Panc1 (cell line): ENCODE data around the gene TPM4. TPM values are rescaled to one million over a fixed set of nuclear protein-coding genes. Genes with fewer than 3 reads are reported as not detected.
A peak's percentile ranks its signal among the peaks of the same experiment; 100 is the strongest.

Experiments used
- ATAC-seq: fragments of 200-7000 bp; cut with Tn5 transposase; 2 replicates; pipeline ENCODE4 v1.9.1; 2020; ENCODE audit warnings: mild to moderate bottlenecking, moderate library complexity
- BruUV-seq: library from RNA; stranded (reverse); fragments of 400-500 nt; replicated peaks from 2 replicates; lab custom pipeline; 2021; lab: Mats Ljungman, UMichigan
- CTCF ChIA-PET: fragments of 300-600 bp; sonication (Branson Sonifier 250); formaldehyde crosslinking; loops from one replicate; lab custom pipeline; 2022; ENCODE audit warnings: antibody characterized with exemption; lab: Charles Lee
- POLR2A ChIA-PET: fragments of 300-600 bp; sonication (Branson Sonifier 250); formaldehyde crosslinking; loops from one replicate; lab custom pipeline; 2022; ENCODE audit warnings: antibody characterized with exemption; lab: Charles Lee
- DNase-seq: peaks from one replicate; pipeline ENCODE4 v3.0.0-alpha.2; 2010; ENCODE audit warnings: low read depth, low spot score
- H3K27ac ChIP-seq: 2 replicates; pipeline ENCODE4 v1.5.1; 2011; ENCODE audit warnings: mild to moderate bottlenecking, low read length, inconsistent platforms
- H3K27me3 ChIP-seq: fragments of 200-500 bp; sonication (Bioruptor generic); 2 replicates; pipeline ENCODE4 v1.6.0; 2014; ENCODE audit warnings: low read length, inconsistent platforms; ENCODE audit not compliant: control insufficient read depth, insufficient read depth
- H3K36me3 ChIP-seq: fragments of 200-500 bp; sonication (Bioruptor generic); 2 replicates; pipeline ENCODE4 v1.5.1; 2014; ENCODE audit warnings: inconsistent platforms, mild to moderate bottlenecking, low read length, moderate library complexity; ENCODE audit not compliant: control insufficient read depth, insufficient read depth
- H3K4me1 ChIP-seq: 2 replicates; pipeline ENCODE4 v1.5.1; 2011; ENCODE audit warnings: inconsistent platforms, mild to moderate bottlenecking, low read length, moderate library complexity; ENCODE audit not compliant: control insufficient read depth, insufficient read depth
- H3K4me3 ChIP-seq, 2 experiments: 2 replicates each; pipeline ENCODE4 v1.5.1; 2011 to 2012; ENCODE audit warnings: low read depth in 2 of 2, low read length in 2 of 2, mild to moderate bottlenecking in 2 of 2, inconsistent platforms in 1 of 2, moderate library complexity in 1 of 2
- H3K9me3 ChIP-seq: fragments of 200-500 bp; sonication (Bioruptor generic); 2 replicates; pipeline ENCODE4 v1.5.1; 2014; ENCODE audit warnings: low read depth, mild to moderate bottlenecking, inconsistent platforms, low read length, moderate library complexity; ENCODE audit not compliant: control insufficient read depth, insufficient read depth
- POLR2AphosphoS5 ChIP-seq: IDR thresholded peaks from 2 replicates; pipeline ENCODE4 v1.6.1; 2012; ENCODE audit warnings: mild to moderate bottlenecking, low read depth, low read length, moderate library complexity
- SIN3A ChIP-seq: IDR thresholded peaks from 2 replicates; pipeline ENCODE4 v1.6.1; 2012; ENCODE audit warnings: low read depth, mild to moderate bottlenecking, low read length, moderate library complexity, borderline replicate concordance; ENCODE audit not compliant: insufficient read depth
- TCF7L2 ChIP-seq: IDR thresholded peaks from 2 replicates; pipeline ENCODE4 v1.6.1; 2011; ENCODE audit warnings: mild to moderate bottlenecking, low read depth, low read length, inconsistent platforms
- in situ Hi-C: cut with HindIII; loops from 2 replicates; pipeline ENCODE4 v1.10.0; 2016; ENCODE audit warnings: low sequenced_read_pairs, low pct_unique_long_range_greater_than_20kb
- intact Hi-C: fragments of 100-400 bp; cut with micrococcal nuclease; formaldehyde crosslinking; loops from one replicate; pipeline ENCODE4 v1.10.0; 2022; ENCODE audit not compliant: unreplicated experiment
- total RNA-seq: library from RNA; stranded (reverse); gene quantifications from one replicate; pipeline ENCODE4 v1.2.1, GENCODE V29; 2021; ENCODE audit not compliant: unreplicated experiment
- TF ChIP-seq, protein P1 (sequence below): fragments of 450-650 bp; IDR thresholded peaks from 2 replicates; pipeline ENCODE4 v1.5.1; 2017; ENCODE audit warnings: mild to moderate bottlenecking
- TF ChIP-seq, protein P2 (sequence below), 2 experiments: IDR thresholded peaks; 2 replicates each; pipeline ENCODE4 v1.6.1; 2011 to 2012; ENCODE audit warnings: low read depth in 2 of 2, control low read depth in 1 of 2, low read length in 1 of 2, mild to moderate bottlenecking in 1 of 2, moderate library complexity in 1 of 2; ENCODE audit not compliant: insufficient read depth in 1 of 2

TPM4 gene
- total RNA-seq, 1 experiment from 2014 or later = 165 TPM

DNA sequence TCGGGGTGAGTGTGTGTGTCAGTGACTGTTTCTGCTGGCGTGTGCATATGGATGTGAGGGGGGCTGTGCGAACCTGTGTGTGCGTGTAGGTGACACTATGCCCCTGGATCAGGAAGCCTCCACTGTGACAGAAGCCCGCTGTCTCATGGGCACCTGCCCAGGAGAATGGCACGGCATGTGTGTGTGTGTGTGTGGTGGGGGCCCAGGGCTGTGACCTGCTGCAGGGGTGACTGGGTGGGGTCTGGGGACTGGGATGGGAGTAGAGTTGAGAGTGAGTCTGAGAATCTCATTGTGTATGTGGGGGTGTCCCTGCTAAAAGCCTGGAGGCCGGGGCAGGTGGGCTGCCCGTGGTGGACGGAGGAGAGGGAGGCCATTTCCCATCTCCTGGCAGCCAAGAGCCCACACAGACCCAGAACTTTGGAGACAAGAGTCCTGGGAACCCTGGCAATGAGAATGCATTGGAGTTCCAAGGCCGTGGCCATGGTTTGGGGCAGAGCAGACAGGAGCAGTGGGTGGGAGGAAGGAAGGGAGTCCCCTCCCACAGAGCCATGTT, 6.4 kb upstream of the TPM4 start:
- in situ Hi-C loops (no loop called here), intact Hi-C loops (no loop called here)
- no peaks in the 10 kb centered on the region for H3K27me3 ChIP-seq
- BruUV-seq = no TSS peak
- POLR2A ChIA-PET = no interaction called here
- H3K36me3 ChIP-seq = peaks cover 3% of the 10 kb centered on the region; the same call in 1 of the 2 replicates
- ATAC-seq (peak; percentile 39), DNase-seq (no peak)
- no peaks in the 10 kb centered on the region for H3K9me3 ChIP-seq
- CTCF ChIA-PET = interaction anchor here (0.6 kb wide), 1 partner anchor 13 kb away, joined by 8 read pairs; no protein-coding TSS in a partner anchor
- H3K4me1 ChIP-seq = peaks cover 11% of the 10 kb centered on the region
- H3K4me3 ChIP-seq = peak overlapping the region in 1 of 2 experiments; percentile 1; a peak in 1 of 4 replicates
- H3K27ac ChIP-seq = peak overlapping the region; percentile 54; the same call in 1 of the 2 replicates
- no peak for TF ChIP-seq POLR2AphosphoS5
- TF ChIP-seq SIN3A = no peak
- TF ChIP-seq, protein P1, sequence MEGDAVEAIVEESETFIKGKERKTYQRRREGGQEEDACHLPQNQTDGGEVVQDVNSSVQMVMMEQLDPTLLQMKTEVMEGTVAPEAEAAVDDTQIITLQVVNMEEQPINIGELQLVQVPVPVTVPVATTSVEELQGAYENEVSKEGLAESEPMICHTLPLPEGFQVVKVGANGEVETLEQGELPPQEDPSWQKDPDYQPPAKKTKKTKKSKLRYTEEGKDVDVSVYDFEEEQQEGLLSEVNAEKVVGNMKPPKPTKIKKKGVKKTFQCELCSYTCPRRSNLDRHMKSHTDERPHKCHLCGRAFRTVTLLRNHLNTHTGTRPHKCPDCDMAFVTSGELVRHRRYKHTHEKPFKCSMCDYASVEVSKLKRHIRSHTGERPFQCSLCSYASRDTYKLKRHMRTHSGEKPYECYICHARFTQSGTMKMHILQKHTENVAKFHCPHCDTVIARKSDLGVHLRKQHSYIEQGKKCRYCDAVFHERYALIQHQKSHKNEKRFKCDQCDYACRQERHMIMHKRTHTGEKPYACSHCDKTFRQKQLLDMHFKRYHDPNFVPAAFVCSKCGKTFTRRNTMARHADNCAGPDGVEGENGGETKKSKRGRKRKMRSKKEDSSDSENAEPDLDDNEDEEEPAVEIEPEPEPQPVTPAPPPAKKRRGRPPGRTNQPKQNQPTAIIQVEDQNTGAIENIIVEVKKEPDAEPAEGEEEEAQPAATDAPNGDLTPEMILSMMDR = no peak
- TF ChIP-seq TCF7L2 = no peak
- TF ChIP-seq, protein P2, sequence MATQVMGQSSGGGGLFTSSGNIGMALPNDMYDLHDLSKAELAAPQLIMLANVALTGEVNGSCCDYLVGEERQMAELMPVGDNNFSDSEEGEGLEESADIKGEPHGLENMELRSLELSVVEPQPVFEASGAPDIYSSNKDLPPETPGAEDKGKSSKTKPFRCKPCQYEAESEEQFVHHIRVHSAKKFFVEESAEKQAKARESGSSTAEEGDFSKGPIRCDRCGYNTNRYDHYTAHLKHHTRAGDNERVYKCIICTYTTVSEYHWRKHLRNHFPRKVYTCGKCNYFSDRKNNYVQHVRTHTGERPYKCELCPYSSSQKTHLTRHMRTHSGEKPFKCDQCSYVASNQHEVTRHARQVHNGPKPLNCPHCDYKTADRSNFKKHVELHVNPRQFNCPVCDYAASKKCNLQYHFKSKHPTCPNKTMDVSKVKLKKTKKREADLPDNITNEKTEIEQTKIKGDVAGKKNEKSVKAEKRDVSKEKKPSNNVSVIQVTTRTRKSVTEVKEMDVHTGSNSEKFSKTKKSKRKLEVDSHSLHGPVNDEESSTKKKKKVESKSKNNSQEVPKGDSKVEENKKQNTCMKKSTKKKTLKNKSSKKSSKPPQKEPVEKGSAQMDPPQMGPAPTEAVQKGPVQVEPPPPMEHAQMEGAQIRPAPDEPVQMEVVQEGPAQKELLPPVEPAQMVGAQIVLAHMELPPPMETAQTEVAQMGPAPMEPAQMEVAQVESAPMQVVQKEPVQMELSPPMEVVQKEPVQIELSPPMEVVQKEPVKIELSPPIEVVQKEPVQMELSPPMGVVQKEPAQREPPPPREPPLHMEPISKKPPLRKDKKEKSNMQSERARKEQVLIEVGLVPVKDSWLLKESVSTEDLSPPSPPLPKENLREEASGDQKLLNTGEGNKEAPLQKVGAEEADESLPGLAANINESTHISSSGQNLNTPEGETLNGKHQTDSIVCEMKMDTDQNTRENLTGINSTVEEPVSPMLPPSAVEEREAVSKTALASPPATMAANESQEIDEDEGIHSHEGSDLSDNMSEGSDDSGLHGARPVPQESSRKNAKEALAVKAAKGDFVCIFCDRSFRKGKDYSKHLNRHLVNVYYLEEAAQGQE (IDR thresholded peaks at IDR 0.05; ENCODE audit: insufficient read depth in 1 of 2, low read depth in 2 of 2, low read length in 1 of 2) = no peak

DNA sequence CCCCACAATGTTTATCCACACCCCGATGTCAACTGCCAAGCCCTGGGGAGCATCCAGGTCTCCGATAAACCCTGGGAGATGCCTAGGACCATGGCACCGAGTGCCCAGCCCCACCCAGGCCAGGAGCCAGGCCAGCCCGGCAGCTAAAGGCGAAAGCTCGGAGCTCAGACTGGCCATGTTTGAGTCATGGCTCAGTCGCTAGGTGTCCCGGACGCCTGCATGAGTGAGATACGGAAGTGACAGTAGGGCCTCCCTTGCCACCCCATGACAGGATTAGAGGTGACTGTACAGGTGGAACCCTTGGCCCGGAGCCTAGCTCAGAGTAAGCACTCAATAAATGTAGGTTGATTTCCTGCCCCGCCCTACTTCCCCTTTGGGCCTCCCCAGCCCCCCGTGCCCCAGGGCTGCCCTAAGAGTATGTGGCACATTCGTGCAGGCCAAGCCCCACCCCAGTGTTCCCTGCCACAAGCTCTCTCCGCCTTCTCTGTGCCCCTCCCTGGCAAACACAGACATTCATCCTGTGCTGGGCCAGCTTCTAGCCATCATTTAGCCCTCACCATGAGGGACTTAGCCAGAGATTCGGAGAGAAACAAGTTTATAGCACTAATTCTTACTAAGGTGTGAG, 5.8 kb upstream of the TPM4 start:
- Histone ChIP-seq H3K27me3 (no peaks in the 10 kb centered on the region), H3K27ac (peak overlapping the region; percentile 54; the same call in 1 of the 2 replicates), H3K9me3 (no peaks in the 10 kb centered on the region), H3K4me3 (peak overlapping the region in 1 of 2 experiments; percentile 1; a peak in 1 of 4 replicates), H3K4me1 (peaks cover 11% of the 10 kb centered on the region), H3K36me3 (peaks cover 3% of the 10 kb centered on the region; the same call in 1 of the 2 replicates)
- TF ChIP-seq, protein P1 = no peak
- no peak for TF ChIP-seq POLR2AphosphoS5
- TF ChIP-seq, protein P2 (IDR thresholded peaks at IDR 0.05; ENCODE audit: insufficient read depth in 1 of 2, low read depth in 2 of 2, low read length in 1 of 2) = no peak
- no peak for TF ChIP-seq TCF7L2
- TF ChIP-seq SIN3A = no peak
- ATAC-seq (peak; percentile 59), DNase-seq (no peak)
- no TSS peak for BruUV-seq
- ChIA-PET POLR2A (no interaction called here), CTCF (interaction anchor here (0.6 kb wide), 1 partner anchor 14 kb away, joined by 8 read pairs; no protein-coding TSS in a partner anchor)
- intact Hi-C loops = no loop called here
- in situ Hi-C loops = no loop called here
